Measurements from ENCODE around the gene HGD. TPM values are rescaled to one million over a fixed set of nuclear protein-coding genes. Genes with fewer than 3 reads are reported as not detected.

HGD gene
- total RNA-seq, 1 experiment from 2014 or later, result 0.06 TPM

- no peak for DNase-seq (ENCODE audit: low read depth)
These were observed 86.3 kb downstream of the HGD start for GRCh38 chr3:120595788-120596115.

GRCh38 chr3:120587332-120587975 is 94.6 kb downstream of the HGD start:
- no peak for DNase-seq (ENCODE audit: low read depth)

Other genes with a start within 250 kb of the HGD start
- 194 and 212 TPM in 2 replicates for gene FSTL1, start 231.2 kb downstream of the HGD start, total RNA-seq (2014; rRNA removed)
- 60.4 and 90.0 TPM in 2 replicates for gene NDUFB4, start 85.9 kb downstream of the HGD start, total RNA-seq (2014; rRNA removed)
- gene RABL3, start 60.3 kb upstream of the HGD start, total RNA-seq (2014; rRNA removed), result 23.9 and 31.1 TPM in 2 replicates
- 19.4 and 21.6 TPM in 2 replicates for gene GTF2E1, start 60.5 kb upstream of the HGD start, total RNA-seq (2014; rRNA removed)
- gene STXBP5L, start 226.0 kb upstream of the HGD start, total RNA-seq (2014; rRNA removed), result under 0.01 TPM in 1 of 2 replicates, not detected in the other

Measured in LHCN-M2 (cell line).